ENCODE data around the gene ASAP2.

The ASAP2 gene

GRCh38 chr2:9269695-9270360, 63.2 kb downstream of the ASAP2 start:
- Histone ChIP-seq H3K9me3 (ENCODE audit: control insufficient read depth in 2 of 2, low read length in 2 of 2) (no peaks in the 10 kb centered on the region), H3K36me3 (ENCODE audit: control insufficient read depth in 2 of 2, insufficient read depth in 2 of 2, low read length in 2 of 2) (no peaks in the 10 kb centered on the region), H3K27ac (ENCODE audit: low read depth in 2 of 2, low read length in 2 of 2) (no peak overlapping the region), H3K9ac (ENCODE audit: low read depth in 1 of 2, low read length in 2 of 2) (no peak overlapping the region), H3K4me1 (ENCODE audit: control insufficient read depth in 2 of 2, insufficient read depth in 2 of 2, low read length in 2 of 2) (peaks cover 0 to 6% of the 10 kb centered on the region in 2 donors), H3K27me3 (ENCODE audit: control insufficient read depth in 2 of 2, insufficient read depth in 2 of 2, low read length in 2 of 2) (no peaks in the 10 kb centered on the region), H3K4me3 (ENCODE audit: low read length in 2 of 2) (no peak overlapping the region)

DNA sequence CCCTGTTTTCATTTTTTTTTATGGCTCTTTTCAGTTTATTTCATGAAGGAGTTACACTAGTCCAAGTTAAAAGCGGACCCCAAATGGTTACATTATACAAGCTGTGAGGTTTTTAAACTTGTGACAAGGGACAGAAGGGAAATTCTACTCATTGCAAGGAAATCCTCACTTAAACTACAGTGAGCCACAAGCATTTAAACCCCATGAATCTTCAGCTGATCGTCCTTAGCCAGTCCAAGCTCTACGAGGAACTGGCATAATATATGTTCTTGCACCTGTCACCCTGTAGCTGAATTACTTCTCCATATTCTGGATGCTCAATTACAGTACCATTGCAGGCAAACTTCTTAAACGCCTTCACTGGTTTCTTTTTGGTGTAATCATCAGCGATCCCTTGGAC, 64.5 kb downstream of the ASAP2 start:
- H3K4me3 ChIP-seq (ENCODE audit: low read length in 2 of 2), result no peak overlapping the region
- H3K9ac ChIP-seq (ENCODE audit: low read depth in 1 of 2, low read length in 2 of 2), result no peak overlapping the region
- H3K27ac ChIP-seq (ENCODE audit: low read depth in 2 of 2, low read length in 2 of 2), result no peak overlapping the region
- no peaks in the 10 kb centered on the region for H3K36me3 ChIP-seq (ENCODE audit: control insufficient read depth in 2 of 2, insufficient read depth in 2 of 2, low read length in 2 of 2)
- H3K9me3 ChIP-seq (ENCODE audit: control insufficient read depth in 2 of 2, low read length in 2 of 2), result no peaks in the 10 kb centered on the region
- peaks cover 7 to 13% of the 10 kb centered on the region in 2 donors for H3K4me1 ChIP-seq (ENCODE audit: control insufficient read depth in 2 of 2, insufficient read depth in 2 of 2, low read length in 2 of 2)
- H3K27me3 ChIP-seq (ENCODE audit: control insufficient read depth in 2 of 2, insufficient read depth in 2 of 2, low read length in 2 of 2), result no peaks in the 10 kb centered on the region

GRCh38 chr2:9271691-9272090, 65.1 kb downstream of the ASAP2 start:
- Histone ChIP-seq H3K9ac (ENCODE audit: low read depth in 1 of 2, low read length in 2 of 2) (no peak overlapping the region), H3K36me3 (ENCODE audit: control insufficient read depth in 2 of 2, insufficient read depth in 2 of 2, low read length in 2 of 2) (no peaks in the 10 kb centered on the region), H3K4me1 (ENCODE audit: control insufficient read depth in 2 of 2, insufficient read depth in 2 of 2, low read length in 2 of 2) (peaks cover 7 to 13% of the 10 kb centered on the region in 2 donors), H3K9me3 (ENCODE audit: control insufficient read depth in 2 of 2, low read length in 2 of 2) (no peaks in the 10 kb centered on the region), H3K4me3 (ENCODE audit: low read length in 2 of 2) (no peak overlapping the region), H3K27ac (ENCODE audit: low read depth in 2 of 2, low read length in 2 of 2) (no peak overlapping the region), H3K27me3 (ENCODE audit: control insufficient read depth in 2 of 2, insufficient read depth in 2 of 2, low read length in 2 of 2) (no peaks in the 10 kb centered on the region)

DNA sequence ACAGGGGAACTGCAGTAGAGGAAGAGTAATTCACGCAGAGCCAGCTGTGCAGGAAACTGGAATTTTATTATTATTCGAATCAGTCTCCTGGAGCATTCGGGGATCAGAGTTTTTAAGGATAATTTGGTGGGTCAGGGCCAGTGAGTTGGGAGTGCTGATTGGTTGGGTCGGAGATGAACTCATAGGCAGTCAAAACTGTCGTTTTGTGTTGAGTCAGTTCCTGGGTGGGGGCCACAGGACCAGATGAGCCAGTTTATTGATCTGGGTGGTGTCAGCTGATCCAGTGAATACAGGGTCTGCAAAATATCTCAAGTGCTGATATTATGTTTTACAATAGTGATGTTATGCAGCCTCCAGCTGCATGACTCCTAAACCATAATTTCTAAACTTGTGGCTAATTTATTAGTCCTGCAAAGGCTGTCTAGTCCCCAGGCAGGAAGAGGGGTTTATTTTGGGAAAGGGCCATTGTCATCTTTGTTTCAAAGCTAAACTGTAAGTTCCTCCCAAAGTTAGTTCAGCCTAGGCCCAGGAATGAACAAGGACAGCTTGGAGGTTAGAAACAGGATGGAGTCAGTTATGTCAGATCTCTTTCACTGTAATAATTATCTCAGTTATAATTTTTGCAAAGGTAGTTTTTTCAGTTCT, 67.0 kb downstream of the ASAP2 start:
- Histone ChIP-seq H3K36me3 (ENCODE audit: control insufficient read depth in 2 of 2, insufficient read depth in 2 of 2, low read length in 2 of 2) (no peaks in the 10 kb centered on the region), H3K4me1 (ENCODE audit: control insufficient read depth in 2 of 2, insufficient read depth in 2 of 2, low read length in 2 of 2) (peaks cover 7 to 13% of the 10 kb centered on the region in 2 donors), H3K27me3 (ENCODE audit: control insufficient read depth in 2 of 2, insufficient read depth in 2 of 2, low read length in 2 of 2) (no peaks in the 10 kb centered on the region), H3K9ac (ENCODE audit: low read depth in 1 of 2, low read length in 2 of 2) (no peak overlapping the region), H3K4me3 (ENCODE audit: low read length in 2 of 2) (no peak overlapping the region), H3K9me3 (ENCODE audit: control insufficient read depth in 2 of 2, low read length in 2 of 2) (no peaks in the 10 kb centered on the region), H3K27ac (ENCODE audit: low read depth in 2 of 2, low read length in 2 of 2) (no peak overlapping the region)

- peak overlapping the region in 1 of 2 donors; percentile 12 for H3K27ac ChIP-seq (ENCODE audit: low read depth in 2 of 2, low read length in 2 of 2)
- no peaks in the 10 kb centered on the region for H3K27me3 ChIP-seq (ENCODE audit: control insufficient read depth in 2 of 2, insufficient read depth in 2 of 2, low read length in 2 of 2)
- H3K4me3 ChIP-seq (ENCODE audit: low read length in 2 of 2), result no peak overlapping the region
- peaks cover under 1 to 4% of the 10 kb centered on the region in 2 donors for H3K36me3 ChIP-seq (ENCODE audit: control insufficient read depth in 2 of 2, insufficient read depth in 2 of 2, low read length in 2 of 2)
- H3K9me3 ChIP-seq (ENCODE audit: control insufficient read depth in 2 of 2, low read length in 2 of 2), result no peaks in the 10 kb centered on the region
- H3K4me1 ChIP-seq (ENCODE audit: control insufficient read depth in 2 of 2, insufficient read depth in 2 of 2, low read length in 2 of 2), result peaks cover 7 to 13% of the 10 kb centered on the region in 2 donors
- H3K9ac ChIP-seq (ENCODE audit: low read depth in 1 of 2, low read length in 2 of 2), result peak overlapping the region in 1 of 2 donors; percentile 2
These were observed 68.2 kb downstream of the ASAP2 start for GRCh38 chr2:9274701-9275343.

DNA sequence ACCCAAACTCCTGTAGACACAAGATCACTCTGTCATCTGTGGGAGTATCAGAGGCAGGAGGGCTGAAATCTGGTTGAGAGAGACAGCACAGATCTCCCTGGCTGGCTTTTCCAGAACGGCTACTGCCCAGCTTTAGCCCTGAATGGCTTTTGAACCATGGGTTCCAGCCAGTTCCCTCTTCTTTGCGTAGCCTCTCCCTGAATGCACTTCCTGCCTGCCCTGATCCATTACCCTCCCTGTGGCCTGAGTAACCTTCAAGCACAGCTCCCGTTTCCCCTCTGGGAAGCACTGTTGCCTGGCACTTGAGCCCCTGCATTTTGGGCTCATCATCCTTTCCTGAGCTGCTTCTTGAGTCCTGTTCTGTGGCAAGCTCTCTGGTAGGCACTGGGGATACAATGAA, 68.8 kb downstream of the ASAP2 start:
- Histone ChIP-seq H3K36me3 (ENCODE audit: control insufficient read depth in 2 of 2, insufficient read depth in 2 of 2, low read length in 2 of 2) (peaks cover 3 to 4% of the 10 kb centered on the region in 2 donors), H3K27ac (ENCODE audit: low read depth in 2 of 2, low read length in 2 of 2) (no peak overlapping the region), H3K9me3 (ENCODE audit: control insufficient read depth in 2 of 2, low read length in 2 of 2) (no peaks in the 10 kb centered on the region), H3K9ac (ENCODE audit: low read depth in 1 of 2, low read length in 2 of 2) (peak overlapping the region in 1 of 2 donors; percentile 2), H3K4me1 (ENCODE audit: control insufficient read depth in 2 of 2, insufficient read depth in 2 of 2, low read length in 2 of 2) (peaks cover 7 to 13% of the 10 kb centered on the region in 2 donors), H3K4me3 (ENCODE audit: low read length in 2 of 2) (no peak overlapping the region), H3K27me3 (ENCODE audit: control insufficient read depth in 2 of 2, insufficient read depth in 2 of 2, low read length in 2 of 2) (no peaks in the 10 kb centered on the region)

GRCh38 chr2:9276074-9276473, 69.5 kb downstream of the ASAP2 start:
- H3K9ac ChIP-seq (ENCODE audit: low read depth in 1 of 2, low read length in 2 of 2), result peak overlapping the region in 1 of 2 donors; percentile 35

DNA sequence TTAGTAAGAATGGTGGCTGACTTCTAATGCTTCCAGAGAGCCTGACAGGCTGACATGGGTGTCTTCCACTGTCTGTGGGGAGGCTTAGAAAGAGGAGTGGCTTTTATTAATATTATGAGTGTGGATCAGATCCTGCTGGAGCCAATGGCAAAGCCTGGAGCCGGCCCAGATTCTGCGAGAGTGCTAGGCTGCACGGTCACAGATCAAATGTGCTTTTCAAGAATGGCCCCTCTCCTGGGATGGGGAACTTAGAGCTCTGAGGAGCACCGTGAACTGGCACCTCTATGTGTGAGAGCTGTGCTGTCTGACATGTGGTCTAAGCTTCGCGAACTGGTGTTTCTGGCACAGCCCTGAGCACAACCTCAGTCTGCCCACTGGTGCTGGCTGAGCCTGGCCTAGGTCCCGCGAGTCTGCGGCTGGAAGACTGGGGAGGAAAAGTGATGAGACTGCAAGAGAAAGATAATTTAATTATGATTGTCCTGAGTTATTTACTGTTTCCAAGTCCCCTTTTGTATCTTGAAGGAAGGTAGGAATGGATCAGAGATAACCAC, 70.4 kb downstream of the ASAP2 start:
- peaks cover 12 to 16% of the 10 kb centered on the region in 2 donors for H3K4me1 ChIP-seq (ENCODE audit: control insufficient read depth in 2 of 2, insufficient read depth in 2 of 2, low read length in 2 of 2)
- no peaks in the 10 kb centered on the region for H3K9me3 ChIP-seq (ENCODE audit: control insufficient read depth in 2 of 2, low read length in 2 of 2)
- H3K27me3 ChIP-seq (ENCODE audit: control insufficient read depth in 2 of 2, insufficient read depth in 2 of 2, low read length in 2 of 2), result no peaks in the 10 kb centered on the region
- no peak overlapping the region for H3K4me3 ChIP-seq (ENCODE audit: low read length in 2 of 2)
- H3K36me3 ChIP-seq (ENCODE audit: control insufficient read depth in 2 of 2, insufficient read depth in 2 of 2, low read length in 2 of 2), result peaks cover 6 to 9% of the 10 kb centered on the region in 2 donors
- no peak overlapping the region for H3K9ac ChIP-seq (ENCODE audit: low read depth in 1 of 2, low read length in 2 of 2)
- no peak overlapping the region for H3K27ac ChIP-seq (ENCODE audit: low read depth in 2 of 2, low read length in 2 of 2)

More at GRCh38 chr2:9276074-9276473, 69.5 kb downstream of the ASAP2 start:
- H3K27ac ChIP-seq (ENCODE audit: low read depth in 2 of 2, low read length in 2 of 2), result no peak overlapping the region
- H3K4me3 ChIP-seq (ENCODE audit: low read length in 2 of 2), result no peak overlapping the region
- H3K27me3 ChIP-seq (ENCODE audit: control insufficient read depth in 2 of 2, insufficient read depth in 2 of 2, low read length in 2 of 2), result no peaks in the 10 kb centered on the region
- H3K4me1 ChIP-seq (ENCODE audit: control insufficient read depth in 2 of 2, insufficient read depth in 2 of 2, low read length in 2 of 2), result peaks cover 7 to 13% of the 10 kb centered on the region in 2 donors
- peaks cover 3 to 6% of the 10 kb centered on the region in 2 donors for H3K36me3 ChIP-seq (ENCODE audit: control insufficient read depth in 2 of 2, insufficient read depth in 2 of 2, low read length in 2 of 2)
- no peaks in the 10 kb centered on the region for H3K9me3 ChIP-seq (ENCODE audit: control insufficient read depth in 2 of 2, low read length in 2 of 2)

- no peak overlapping the region for H3K9ac ChIP-seq (ENCODE audit: low read depth in 1 of 2, low read length in 2 of 2)
- no peak overlapping the region for H3K27ac ChIP-seq (ENCODE audit: low read depth in 2 of 2, low read length in 2 of 2)
- no peaks in the 10 kb centered on the region for H3K9me3 ChIP-seq (ENCODE audit: control insufficient read depth in 2 of 2, low read length in 2 of 2)
- no peaks in the 10 kb centered on the region for H3K27me3 ChIP-seq (ENCODE audit: control insufficient read depth in 2 of 2, insufficient read depth in 2 of 2, low read length in 2 of 2)
- peaks cover 26 to 28% of the 10 kb centered on the region in 2 donors for H3K4me1 ChIP-seq (ENCODE audit: control insufficient read depth in 2 of 2, insufficient read depth in 2 of 2, low read length in 2 of 2)
- peaks cover 6 to 9% of the 10 kb centered on the region in 2 donors for H3K36me3 ChIP-seq (ENCODE audit: control insufficient read depth in 2 of 2, insufficient read depth in 2 of 2, low read length in 2 of 2)
- H3K4me3 ChIP-seq (ENCODE audit: low read length in 2 of 2), result no peak overlapping the region
These were observed 71.8 kb downstream of the ASAP2 start for GRCh38 chr2:9278439-9278838.

DNA sequence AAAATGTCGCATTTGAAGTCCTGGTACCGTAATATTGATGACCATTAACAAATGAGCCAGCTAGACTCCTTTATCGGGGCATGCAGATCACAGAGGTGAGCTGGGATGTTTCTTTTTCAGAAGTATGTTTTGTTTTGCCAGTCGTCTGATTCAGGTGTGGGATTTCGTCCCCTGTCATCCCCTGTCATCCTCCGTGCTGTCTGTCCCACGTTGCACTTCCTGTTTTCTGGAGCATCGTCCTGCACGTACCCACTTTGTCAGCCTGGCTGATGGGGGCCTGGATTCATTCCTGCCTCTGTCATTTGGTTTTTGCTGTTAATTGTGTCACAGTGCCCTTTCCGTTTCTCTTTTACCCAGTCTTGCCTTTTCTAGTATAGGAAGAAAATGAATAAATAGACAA, 72.8 kb downstream of the ASAP2 start:
- Histone ChIP-seq H3K36me3 (ENCODE audit: control insufficient read depth in 2 of 2, insufficient read depth in 2 of 2, low read length in 2 of 2) (peaks cover 6 to 12% of the 10 kb centered on the region in 2 donors), H3K9ac (ENCODE audit: low read depth in 1 of 2, low read length in 2 of 2) (no peak overlapping the region), H3K27ac (ENCODE audit: low read depth in 2 of 2, low read length in 2 of 2) (no peak overlapping the region), H3K4me1 (ENCODE audit: control insufficient read depth in 2 of 2, insufficient read depth in 2 of 2, low read length in 2 of 2) (peaks cover 25 to 33% of the 10 kb centered on the region in 2 donors), H3K9me3 (ENCODE audit: control insufficient read depth in 2 of 2, low read length in 2 of 2) (no peaks in the 10 kb centered on the region), H3K4me3 (ENCODE audit: low read length in 2 of 2) (no peak overlapping the region), H3K27me3 (ENCODE audit: control insufficient read depth in 2 of 2, insufficient read depth in 2 of 2, low read length in 2 of 2) (no peaks in the 10 kb centered on the region)

Measured in mucosa of rectum (tissue), 2 donors.